GM12878 (cell line): ENCODE data around the gene DYNLT4. TPM values are rescaled to one million over a fixed set of nuclear protein-coding genes. Genes with fewer than 3 reads are reported as not detected.

Experiments
- ATAC-seq: fragments of 200-7000 bp; cut with Tn5 transposase; 3 replicates; pipeline ENCODE4 v1.9.1; 2020; ENCODE audit warnings: mild to moderate bottlenecking, moderate library complexity
- BruUV-seq: library from RNA; stranded (reverse); fragments of 400-500 nt; replicated peaks from 2 replicates; lab custom pipeline; 2021; lab: Mats Ljungman, UMichigan
- CTCF ChIA-PET: fragments of 300-600 bp; sonication (Branson Sonifier 250); formaldehyde crosslinking; extraction: SDS; loops from one replicate; lab custom pipeline; 2021; ENCODE audit warnings: inconsistent platforms; lab: Yijun Ruan, JAX
- POLR2A ChIA-PET: fragments of 350-600 bp; formaldehyde crosslinking; extraction: SDS; loops from one replicate; lab custom pipeline; 2021; ENCODE audit warnings: inconsistent platforms; lab: Charles Lee
- RAD21 ChIA-PET: fragments of 300-600 bp; sonication (Branson Sonifier 250); formaldehyde crosslinking; loops from one replicate; lab custom pipeline; 2023; ENCODE audit warnings: antibody characterized with exemption; ENCODE audit not compliant: unreplicated experiment; lab: Charles Lee
- SMC1A ChIA-PET: fragments of 300-600 bp; sonication (Branson Sonifier 250); formaldehyde crosslinking; loops from one replicate; lab custom pipeline; 2023; ENCODE audit not compliant: unreplicated experiment, uncharacterized antibody; lab: Charles Lee
- DNase-seq: peaks from one replicate; pipeline ENCODE4 v3.0.0-alpha.2; 2011; ENCODE audit warnings: low read depth, low spot score
- FAIRE-seq: peaks from 3 replicates; lab custom pipeline; 2011; peaks lifted over from hg19 to GRCh38; lab: Jason Lieb, UNC
- H2AFZ ChIP-seq: 2 replicates; pipeline ENCODE4 v1.6.0; 2011; ENCODE audit warnings: low read depth, low read length, control low read depth; ENCODE audit not compliant: control insufficient read depth
- H3K27ac ChIP-seq: 2 replicates; pipeline ENCODE4 v1.5.1; 2011; ENCODE audit warnings: control low read depth; ENCODE audit not compliant: control insufficient read depth, insufficient read depth
- H3K27me3 ChIP-seq, 2 experiments: replicated peaks in 1 of 2; 2 replicates each; pipeline versions ENCODE4 v1.6.0 to v1.6.1; 2011; ENCODE audit warnings: low read length in 1 of 2; ENCODE audit not compliant: control insufficient read depth in 2 of 2, insufficient read depth in 2 of 2
- H3K36me3 ChIP-seq, 2 experiments: 2 replicates each; pipeline ENCODE4 v1.5.1; 2011; ENCODE audit warnings: low read length in 1 of 2; ENCODE audit not compliant: control insufficient read depth in 2 of 2, insufficient read depth in 2 of 2
- H3K4me1 ChIP-seq: 2 replicates; pipeline ENCODE4 v1.6.1; 2011; ENCODE audit warnings: mild to moderate bottlenecking, low read length, moderate library complexity, mixed read lengths; ENCODE audit not compliant: control insufficient read depth, insufficient read depth
- H3K4me2 ChIP-seq: 2 replicates; pipeline ENCODE4 v1.6.0; 2011; ENCODE audit warnings: control low read depth; ENCODE audit not compliant: control insufficient read depth, insufficient read depth
- H3K4me3 ChIP-seq: fragments of 200-600 bp; sonication (generic); 2 replicates; pipeline ENCODE4 v1.5.1; 2016
- H3K79me2 ChIP-seq: 2 replicates; pipeline ENCODE4 v1.6.0; 2011; ENCODE audit warnings: low read length; ENCODE audit not compliant: control insufficient read depth, insufficient read depth
- H3K9ac ChIP-seq: 2 replicates; pipeline ENCODE4 v1.8.0; 2011; ENCODE audit warnings: low read length, control low read depth, mixed read lengths; ENCODE audit not compliant: control insufficient read depth, insufficient read depth
- H3K9me3 ChIP-seq: replicated peaks from 3 replicates; pipeline ENCODE4 v1.5.1; 2011; ENCODE audit warnings: mild to moderate bottlenecking, low read length; ENCODE audit not compliant: control insufficient read depth, insufficient read depth
- H4K20me1 ChIP-seq: 2 replicates; pipeline ENCODE4 v1.6.0; 2011; ENCODE audit not compliant: control insufficient read depth, insufficient read depth
- CBX3 ChIP-seq: fragments of 200-600 bp; sonication (generic); IDR thresholded peaks from 2 replicates; pipeline ENCODE4 v1.6.1; 2016; ENCODE audit warnings: low read depth, borderline replicate concordance
- CEBPB ChIP-seq, 2 experiments: fragments of 150-350 bp in 1 of 2; IDR thresholded peaks; 2 replicates each; pipeline ENCODE4 v1.6.1; 2012 to 2014; ENCODE audit warnings: low read depth in 2 of 2, low read length in 2 of 2, borderline replicate concordance in 1 of 2, inconsistent platforms in 1 of 2
- EED ChIP-seq: sonication (generic); IDR thresholded peaks from 2 replicates; pipeline ENCODE4 v1.6.1; 2016; ENCODE audit warnings: antibody characterized with exemption, low read depth
- EZH2 ChIP-seq: IDR thresholded peaks from 2 replicates; pipeline ENCODE4 v1.6.1; 2012; ENCODE audit warnings: low read depth, mild to moderate bottlenecking, control low read depth, inconsistent platforms, low read length, borderline replicate concordance; ENCODE audit not compliant: control insufficient read depth
- JUNB ChIP-seq: IDR thresholded peaks from 2 replicates; pipeline ENCODE4 v1.6.1; 2016; ENCODE audit warnings: antibody characterized with exemption, mild to moderate bottlenecking
- NFXL1 ChIP-seq: fragments of 450-650 bp; IDR thresholded peaks from 2 replicates; pipeline ENCODE4 v1.6.1; 2017; ENCODE audit warnings: antibody characterized with exemption, mild to moderate bottlenecking, borderline replicate concordance
- NFYA ChIP-seq: IDR thresholded peaks from 2 replicates; pipeline ENCODE4 v1.6.1; 2011; ENCODE audit warnings: low read depth, mild to moderate bottlenecking, low read length, improper control_type of control experiment, borderline replicate concordance
- RAD51 ChIP-seq: fragments of 450-650 bp; IDR thresholded peaks from 2 replicates; pipeline ENCODE4 v1.6.1; 2016; ENCODE audit warnings: moderate library complexity, mild to moderate bottlenecking, inconsistent platforms
- SIN3A ChIP-seq: IDR thresholded peaks from 2 replicates; pipeline ENCODE4 v1.6.1; 2012; ENCODE audit warnings: low read depth, low read length, improper control_type of control experiment
- WRNIP1 ChIP-seq: IDR thresholded peaks from 2 replicates; pipeline ENCODE4 v1.6.1; 2011; ENCODE audit warnings: low read depth, low read length, improper control_type of control experiment, borderline replicate concordance
- WGBS: methylation state at CpG from one replicate; pipeline ENCODE4 v1.1.6; 2016; ENCODE audit warnings: low lambda C conversion rate; ENCODE audit not compliant: insufficient replicate concordance, insufficient coverage; ENCODE audit errors: missing lambda C conversion rate; 5-methylcytosine and 5-hydroxymethylcytosine counted together
- in situ Hi-C: fragments of 300-500 bp; cut with MboI; formaldehyde crosslinking; loops from 9 replicates; pipeline ENCODE4 v1.14.3; 2018; ENCODE audit warnings: mixed read lengths
- intact Hi-C: fragments of 100-400 bp; cut with micrococcal nuclease; formaldehyde crosslinking; loops from one replicate; pipeline ENCODE4 v1.14.2; 2022; ENCODE audit not compliant: unreplicated experiment
- polyA plus RNA-seq, 11 experiments: library from polyadenylated mRNA; depleted of rRNA in 4 of 11; unstranded in 6 of 11; stranded (reverse) in 5 of 11; fragments of >200 nt; fragmentation: Nextera tagmentation in 4 of 11; fragmentation: Illumina TruSeq in 1 of 11; extraction: Ambion mirVana in 4 of 11; extraction: Trizol in 1 of 11; gene quantifications; 1 replicate in 1 of 11; 2 replicates in 10 of 11; pipeline versions ENCODE4 v1.2.1 to v1.2.3, GENCODE V29; 2011 to 2016; ENCODE audit warnings: inconsistent platforms in 2 of 11, missing spikeins in 2 of 11, low read depth in 1 of 11
- total RNA-seq, 4 experiments: library from RNA; depleted of rRNA in 3 of 4; stranded (reverse); fragments of >200 nt in 3 of 4; fragmentation: Illumina TruSeq in 1 of 4; extraction: Trizol in 1 of 4; gene quantifications; 2 replicates each; pipeline versions ENCODE4 v1.2.1 to v1.2.3, GENCODE V29; 2013 to 2021
- TF ChIP-seq, protein P1 (sequence below): IDR thresholded peaks from 2 replicates; pipeline ENCODE4 v1.6.1; 2012; ENCODE audit warnings: low read depth, low read length, improper control_type of control experiment
- TF ChIP-seq, protein P2 (sequence below): fragments of 450-650 bp; IDR thresholded peaks from 2 replicates; pipeline ENCODE4 v1.6.1; 2016; ENCODE audit warnings: mild to moderate bottlenecking
- TF ChIP-seq, protein P3 (sequence below): IDR thresholded peaks from 2 replicates; pipeline ENCODE4 v1.6.1; 2012; ENCODE audit warnings: low read depth, low read length, improper control_type of control experiment

The DYNLT4 gene
- total and polyA plus RNA-seq, 10 of the 15 experiments (the other 5 are each of a cell fraction or from before 2014, with no cell fraction given), result 0.23 to 0.28 TPM; not detected in 8

DNA sequence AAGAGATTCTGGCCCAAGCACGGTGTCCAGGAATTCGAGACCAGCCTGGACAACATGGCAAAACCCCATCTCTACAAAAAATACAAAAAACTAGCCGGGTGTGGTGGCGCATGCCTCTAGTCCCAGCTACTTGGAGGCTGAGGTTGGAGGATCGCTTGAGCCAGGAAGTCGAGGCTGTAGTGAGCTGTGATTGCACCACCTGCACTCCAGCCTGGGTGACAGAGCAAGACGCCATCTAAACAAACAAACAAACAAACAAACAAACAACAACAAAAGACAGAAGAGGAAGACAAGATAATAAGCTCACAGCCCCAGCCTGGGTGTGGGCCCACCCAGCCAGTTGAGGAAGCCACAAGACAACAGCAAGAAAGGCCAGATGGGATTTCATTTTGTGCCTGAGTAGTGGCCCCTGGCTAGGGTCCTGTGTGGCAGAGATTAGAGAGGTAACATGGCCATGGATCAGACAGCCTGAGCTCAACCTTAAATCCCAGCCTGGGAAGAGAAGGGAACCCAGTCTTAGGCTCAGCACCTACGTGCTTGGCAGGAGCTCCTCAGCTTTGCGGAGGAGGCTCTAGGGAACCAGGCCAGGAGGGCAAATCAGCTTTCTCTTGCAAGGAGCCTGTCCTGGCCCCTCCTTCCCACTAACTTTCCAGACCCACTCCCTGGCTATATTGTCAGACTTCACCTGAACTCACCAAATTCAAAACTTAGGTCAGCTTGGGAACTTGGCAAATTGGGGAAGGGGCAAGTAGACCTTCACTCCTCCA is 14.2 kb downstream of the DYNLT4 start:
- Histone ChIP-seq H3K9ac (no peak overlapping the region), H3K4me2 (no peak overlapping the region), H3K4me3 (no peak overlapping the region), H3K4me1 (no peaks in the 10 kb centered on the region), H4K20me1 (no peaks in the 10 kb centered on the region), H3K27ac (no peak overlapping the region), H3K79me2 (no peaks in the 10 kb centered on the region), H3K36me3 (no peaks in the 10 kb centered on the region), H3K9me3 (no peaks in the 10 kb centered on the region), H3K27me3 (no peaks in the 10 kb centered on the region), H2AFZ (peak overlapping the region; percentile 37; the same call in 1 of the 2 replicates)
- intact Hi-C loops, result loop anchor here (2.0 to 5.0 kb wide), 3 partner anchors 44 to 509 kb away; partner anchors contain the start of gene UROD
- no peak for TF ChIP-seq NFYA
- TF ChIP-seq CBX3, result no peak
- no peak for TF ChIP-seq CEBPB (IDR thresholded peaks at IDR 0.05; ENCODE audit: borderline replicate concordance in 1 of 2, low read depth in 2 of 2, low read length in 2 of 2)
- no peak for TF ChIP-seq RAD51
- TF ChIP-seq, protein P1, sequence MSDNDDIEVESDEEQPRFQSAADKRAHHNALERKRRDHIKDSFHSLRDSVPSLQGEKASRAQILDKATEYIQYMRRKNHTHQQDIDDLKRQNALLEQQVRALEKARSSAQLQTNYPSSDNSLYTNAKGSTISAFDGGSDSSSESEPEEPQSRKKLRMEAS, result no peak
- TF ChIP-seq NFXL1, result no peak
- no peak for TF ChIP-seq EZH2
- no peak for TF ChIP-seq SIN3A
- no peak for TF ChIP-seq WRNIP1
- TF ChIP-seq JUNB, result no peak
- TF ChIP-seq, protein P2, sequence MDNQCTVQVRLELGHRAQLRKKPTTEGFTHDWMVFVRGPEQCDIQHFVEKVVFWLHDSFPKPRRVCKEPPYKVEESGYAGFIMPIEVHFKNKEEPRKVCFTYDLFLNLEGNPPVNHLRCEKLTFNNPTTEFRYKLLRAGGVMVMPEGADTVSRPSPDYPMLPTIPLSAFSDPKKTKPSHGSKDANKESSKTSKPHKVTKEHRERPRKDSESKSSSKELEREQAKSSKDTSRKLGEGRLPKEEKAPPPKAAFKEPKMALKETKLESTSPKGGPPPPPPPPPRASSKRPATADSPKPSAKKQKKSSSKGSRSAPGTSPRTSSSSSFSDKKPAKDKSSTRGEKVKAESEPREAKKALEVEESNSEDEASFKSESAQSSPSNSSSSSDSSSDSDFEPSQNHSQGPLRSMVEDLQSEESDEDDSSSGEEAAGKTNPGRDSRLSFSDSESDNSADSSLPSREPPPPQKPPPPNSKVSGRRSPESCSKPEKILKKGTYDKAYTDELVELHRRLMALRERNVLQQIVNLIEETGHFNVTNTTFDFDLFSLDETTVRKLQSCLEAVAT, result no peak
- no peak for TF ChIP-seq EED
- TF ChIP-seq, protein P3, sequence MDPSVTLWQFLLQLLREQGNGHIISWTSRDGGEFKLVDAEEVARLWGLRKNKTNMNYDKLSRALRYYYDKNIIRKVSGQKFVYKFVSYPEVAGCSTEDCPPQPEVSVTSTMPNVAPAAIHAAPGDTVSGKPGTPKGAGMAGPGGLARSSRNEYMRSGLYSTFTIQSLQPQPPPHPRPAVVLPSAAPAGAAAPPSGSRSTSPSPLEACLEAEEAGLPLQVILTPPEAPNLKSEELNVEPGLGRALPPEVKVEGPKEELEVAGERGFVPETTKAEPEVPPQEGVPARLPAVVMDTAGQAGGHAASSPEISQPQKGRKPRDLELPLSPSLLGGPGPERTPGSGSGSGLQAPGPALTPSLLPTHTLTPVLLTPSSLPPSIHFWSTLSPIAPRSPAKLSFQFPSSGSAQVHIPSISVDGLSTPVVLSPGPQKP, result no peak
- DNase-seq (no peak), FAIRE-seq (no peak), ATAC-seq (no peak)
- 58% methylated on average over 9 of the region's 9 CpGs for WGBS
- ChIA-PET SMC1A (interaction anchor here (0.6 to 2.5 kb wide), 12 partner anchors 12 to 555 kb away, joined by 3 to 10 read pairs (median 4); partner anchors contain the start of gene UROD), POLR2A (interaction anchor here (0.8 to 1.6 kb wide), 5 partner anchors 9 to 62 kb away, joined by 3 to 7 read pairs (median 4); partner anchors contain the start of genes RNU5D-1 and RPS8), RAD21 (interaction anchor here (0.5 to 1.7 kb wide), 14 partner anchors 9 to 511 kb away, joined by 3 to 16 read pairs (median 4); partner anchors contain the start of genes HECTD3 and UROD), CTCF (interaction anchor here (0.6 to 2.8 kb wide), 32 partner anchors 9 to 699 kb away, joined by 3 to 32 read pairs (median 4); partner anchors contain the start of genes BTBD19, EIF2B3, HECTD3 and UROD)
- in situ Hi-C loops, result no loop called here
- no TSS peak for BruUV-seq
